ENCODE measurements around the gene HAT1. TPM values are rescaled to one million over a fixed set of nuclear protein-coding genes. Genes with fewer than 3 reads are reported as not detected.
A peak's percentile ranks its signal among the peaks of the same experiment; 100 is the strongest.

HAT1 gene
- total RNA-seq, 1 experiment from 2014 or later = 74.3 TPM

DNA sequence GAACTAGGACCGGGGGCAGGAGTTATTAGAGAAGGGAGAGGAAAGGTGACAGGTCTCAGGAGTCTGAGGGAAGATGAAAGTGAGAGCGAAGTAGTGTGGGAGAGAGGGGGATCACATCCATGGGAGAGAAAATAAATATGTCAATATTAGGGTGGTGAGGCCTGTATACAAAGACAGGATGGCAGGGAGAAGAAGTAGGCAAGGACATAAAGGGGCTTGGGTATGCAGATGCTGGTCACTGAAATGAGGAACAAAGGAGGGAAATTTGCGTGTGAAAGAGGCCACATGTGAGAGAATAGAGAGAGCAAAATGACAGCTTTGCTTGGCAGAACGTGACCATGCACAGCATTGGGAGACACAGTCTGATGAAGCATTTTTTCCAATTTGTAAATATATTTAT, 91.1 kb downstream of the HAT1 start:
- Histone ChIP-seq H3K36me3 (ENCODE audit: control insufficient read depth, insufficient read depth, low read length) (no peaks in the 10 kb centered on the region), H3K9me3 (no peaks in the 10 kb centered on the region), H3K4me1 (no peaks in the 10 kb centered on the region), H3K4me3 (ENCODE audit: low read depth, low read length) (no peak overlapping the region), H3K27me3 (replicated peaks; ENCODE audit: control insufficient read depth, insufficient read depth, low read length) (no peaks in the 10 kb centered on the region)
- Mint-ChIP-seq H3K9me3 (ENCODE audit: unreplicated experiment) (no peaks in the 10 kb centered on the region), H3K4me3 (ENCODE audit: unreplicated experiment) (no peak overlapping the region), H3K27me3 (ENCODE audit: insufficient read depth, unreplicated experiment) (no peaks in the 10 kb centered on the region), H3K36me3 (ENCODE audit: insufficient read depth, unreplicated experiment) (no peaks in the 10 kb centered on the region), H3K4me1 (ENCODE audit: low read depth, unreplicated experiment) (no peaks in the 10 kb centered on the region), H3K27ac (ENCODE audit: unreplicated experiment) (no peak overlapping the region)
- TF ChIP-seq, protein P1, sequence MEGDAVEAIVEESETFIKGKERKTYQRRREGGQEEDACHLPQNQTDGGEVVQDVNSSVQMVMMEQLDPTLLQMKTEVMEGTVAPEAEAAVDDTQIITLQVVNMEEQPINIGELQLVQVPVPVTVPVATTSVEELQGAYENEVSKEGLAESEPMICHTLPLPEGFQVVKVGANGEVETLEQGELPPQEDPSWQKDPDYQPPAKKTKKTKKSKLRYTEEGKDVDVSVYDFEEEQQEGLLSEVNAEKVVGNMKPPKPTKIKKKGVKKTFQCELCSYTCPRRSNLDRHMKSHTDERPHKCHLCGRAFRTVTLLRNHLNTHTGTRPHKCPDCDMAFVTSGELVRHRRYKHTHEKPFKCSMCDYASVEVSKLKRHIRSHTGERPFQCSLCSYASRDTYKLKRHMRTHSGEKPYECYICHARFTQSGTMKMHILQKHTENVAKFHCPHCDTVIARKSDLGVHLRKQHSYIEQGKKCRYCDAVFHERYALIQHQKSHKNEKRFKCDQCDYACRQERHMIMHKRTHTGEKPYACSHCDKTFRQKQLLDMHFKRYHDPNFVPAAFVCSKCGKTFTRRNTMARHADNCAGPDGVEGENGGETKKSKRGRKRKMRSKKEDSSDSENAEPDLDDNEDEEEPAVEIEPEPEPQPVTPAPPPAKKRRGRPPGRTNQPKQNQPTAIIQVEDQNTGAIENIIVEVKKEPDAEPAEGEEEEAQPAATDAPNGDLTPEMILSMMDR (IDR thresholded peaks at IDR 0.05; ENCODE audit: insufficient read depth in 1 of 2, low read depth in 1 of 2, low read length in 1 of 2, severe bottlenecking in 1 of 2, unreplicated experiment in 1 of 2) = no peak
- POLR2A ChIA-PET = no interaction called here
- BruUV-seq (replicated peaks) = no TSS peak
- CTCF ChIA-PET = no interaction called here
- intact Hi-C loops (cut with micrococcal nuclease; ENCODE audit: unreplicated experiment) = no loop called here
- DNase-seq = no peak

DNA sequence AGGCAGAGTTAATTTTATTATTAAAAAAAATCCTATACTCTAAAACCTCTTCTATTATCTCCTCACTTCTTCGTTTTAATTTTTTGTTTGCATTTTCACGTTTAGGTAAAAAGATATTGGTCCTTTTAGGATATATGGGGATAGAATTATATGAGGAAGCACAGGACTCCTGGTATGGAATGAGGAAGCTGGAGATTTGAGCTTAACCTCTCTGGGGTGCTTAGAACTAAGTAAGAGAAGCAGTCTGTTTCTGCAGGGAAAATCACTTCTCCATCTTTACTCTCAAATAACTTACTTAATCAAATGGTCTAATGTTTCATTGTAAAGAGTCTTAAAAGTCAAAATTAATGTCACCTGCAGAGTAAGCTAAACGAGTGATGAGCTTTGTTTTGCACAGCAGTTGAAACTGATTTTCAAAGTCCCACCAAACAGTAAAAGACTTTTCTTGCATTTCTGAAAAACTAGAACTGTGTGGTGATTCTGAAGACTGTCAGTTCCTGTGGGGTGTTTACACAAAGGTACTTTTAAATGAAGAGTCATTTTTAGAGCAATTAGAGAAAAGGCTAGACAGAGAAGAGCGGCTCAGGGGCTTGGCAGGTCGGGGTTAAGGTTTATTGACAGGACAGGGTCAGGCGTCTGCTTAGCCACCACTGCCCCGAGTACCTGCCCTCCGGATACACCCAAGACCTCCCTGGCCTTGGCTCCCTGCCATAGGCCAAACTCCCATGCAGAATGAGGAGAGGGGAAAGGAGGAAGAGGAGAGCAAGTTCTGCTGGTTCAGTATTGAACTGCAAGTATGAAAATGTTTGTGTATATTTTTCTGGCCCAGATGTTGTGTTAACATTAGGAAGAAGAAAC, 99.0 kb downstream of the HAT1 start:
- no peaks in the 10 kb centered on the region for H3K27me3 ChIP-seq (replicated peaks; ENCODE audit: control insufficient read depth, insufficient read depth, low read length)
- Mint-ChIP-seq H3K27me3 (ENCODE audit: insufficient read depth, unreplicated experiment) (no peaks in the 10 kb centered on the region), H3K4me1 (ENCODE audit: low read depth, unreplicated experiment) (peaks cover 5% of the 10 kb centered on the region), H3K9me3 (ENCODE audit: unreplicated experiment) (no peaks in the 10 kb centered on the region), H3K4me3 (ENCODE audit: unreplicated experiment) (no peak overlapping the region), H3K27ac (ENCODE audit: unreplicated experiment) (no peak overlapping the region), H3K36me3 (ENCODE audit: insufficient read depth, unreplicated experiment) (no peaks in the 10 kb centered on the region)
- CTCF ChIA-PET = no interaction called here
- H3K4me1 ChIP-seq = no peaks in the 10 kb centered on the region
- intact Hi-C loops (cut with micrococcal nuclease; ENCODE audit: unreplicated experiment) = no loop called here
- TF ChIP-seq, protein P1 (IDR thresholded peaks at IDR 0.05; ENCODE audit: insufficient read depth in 1 of 2, low read depth in 1 of 2, low read length in 1 of 2, severe bottlenecking in 1 of 2, unreplicated experiment in 1 of 2) = no peak
- peak in 1 of 2 experiments; percentile 39 for DNase-seq
- H3K36me3 ChIP-seq (ENCODE audit: control insufficient read depth, insufficient read depth, low read length) = no peaks in the 10 kb centered on the region
- POLR2A ChIA-PET = no interaction called here
- no peaks in the 10 kb centered on the region for H3K9me3 ChIP-seq
- no peak overlapping the region for H3K4me3 ChIP-seq (ENCODE audit: low read depth, low read length)
- BruUV-seq (replicated peaks) = no TSS peak

DNA sequence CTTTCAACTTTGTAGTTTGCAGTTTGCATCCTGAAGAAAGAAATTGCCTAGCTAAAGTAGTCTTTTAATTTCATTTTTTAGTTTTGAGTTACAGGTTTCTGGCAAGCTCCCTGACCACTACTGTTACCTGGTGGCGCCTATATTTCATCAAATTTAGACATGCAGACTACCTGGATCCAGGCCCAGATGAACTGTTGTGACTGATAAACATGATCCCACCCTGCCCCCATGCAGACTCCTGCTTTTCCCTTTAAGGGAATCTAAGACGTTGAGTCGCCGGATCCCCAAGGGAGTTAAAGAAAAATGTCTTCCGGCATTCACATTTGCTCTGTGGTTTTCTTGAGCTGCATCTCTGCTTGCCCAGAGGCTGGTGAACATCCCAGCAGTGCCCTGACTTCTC, 99.7 kb downstream of the HAT1 start:
- Mint-ChIP-seq H3K4me1 (ENCODE audit: low read depth, unreplicated experiment) (peaks cover 5% of the 10 kb centered on the region), H3K27ac (ENCODE audit: unreplicated experiment) (no peak overlapping the region), H3K9me3 (ENCODE audit: unreplicated experiment) (no peaks in the 10 kb centered on the region), H3K36me3 (ENCODE audit: insufficient read depth, unreplicated experiment) (no peaks in the 10 kb centered on the region), H3K4me3 (ENCODE audit: unreplicated experiment) (no peak overlapping the region), H3K27me3 (ENCODE audit: insufficient read depth, unreplicated experiment) (no peaks in the 10 kb centered on the region)
- TF ChIP-seq, protein P1 (IDR thresholded peaks at IDR 0.05; ENCODE audit: insufficient read depth in 1 of 2, low read depth in 1 of 2, low read length in 1 of 2, severe bottlenecking in 1 of 2, unreplicated experiment in 1 of 2) = no peak
- Histone ChIP-seq H3K4me3 (ENCODE audit: low read depth, low read length) (no peak overlapping the region), H3K4me1 (no peaks in the 10 kb centered on the region), H3K9me3 (no peaks in the 10 kb centered on the region), H3K27me3 (replicated peaks; ENCODE audit: control insufficient read depth, insufficient read depth, low read length) (no peaks in the 10 kb centered on the region), H3K36me3 (ENCODE audit: control insufficient read depth, insufficient read depth, low read length) (no peaks in the 10 kb centered on the region)
- no peak for DNase-seq
- ChIA-PET CTCF (no interaction called here), POLR2A (no interaction called here)
- no TSS peak for BruUV-seq (replicated peaks)
- intact Hi-C loops (cut with micrococcal nuclease; ENCODE audit: unreplicated experiment) = no loop called here

Measured in Caco-2 (cell line).